WTC11 (cell line): ENCODE measurements around the gene TMEM63B. TPM values are rescaled to one million over a fixed set of nuclear protein-coding genes. Genes with fewer than 3 reads are reported as not detected.

Source experiments
- ATAC-seq: fragments of 200-7000 bp; cut with Tn5 transposase; 2 replicates; pipeline ENCODE4 v1.10.0; 2021; ENCODE audit warnings: mild to moderate bottlenecking, moderate library complexity
- CTCF ChIA-PET: fragments of 300-600 bp; sonication (Branson Sonifier 250); formaldehyde crosslinking; loops from one replicate; lab custom pipeline; 2021; ENCODE audit warnings: antibody characterized with exemption; lab: Charles Lee
- POLR2A ChIA-PET: fragments of 350-600 bp; sonication (Branson Sonifier 250); formaldehyde crosslinking; loops from one replicate; lab custom pipeline; 2021; ENCODE audit warnings: antibody characterized with exemption; lab: Charles Lee
- DNase-seq: peaks from one replicate; pipeline ENCODE4 v3.0.0; 2021; ENCODE audit warnings: low spot score
- H3K27ac Mint-ChIP-seq: 2 replicates; pipeline ENCODE4 v1.8.0; 2021; ENCODE audit warnings: mixed read lengths
- H3K27me3 Mint-ChIP-seq: 2 replicates; pipeline ENCODE4 v1.8.0; 2021; ENCODE audit warnings: low read depth, mild to moderate bottlenecking, moderate library complexity, mixed read lengths
- H3K36me3 Mint-ChIP-seq: 2 replicates; pipeline ENCODE4 v1.8.0; 2021; ENCODE audit warnings: mixed read lengths
- H3K4me1 Mint-ChIP-seq: 2 replicates; pipeline ENCODE4 v1.8.0; 2022; ENCODE audit warnings: mixed read lengths
- H3K4me3 Mint-ChIP-seq: 2 replicates; pipeline ENCODE4 v1.8.0; 2021; ENCODE audit warnings: mild to moderate bottlenecking, moderate library complexity, mixed read lengths
- H3K9me3 Mint-ChIP-seq: 2 replicates; pipeline ENCODE4 v1.8.0; 2021; ENCODE audit warnings: mixed read lengths
- ATF2 ChIP-seq: sonication (generic); formaldehyde crosslinking; IDR thresholded peaks from 2 replicates; pipeline ENCODE4 v1.8.1; 2022; ENCODE audit warnings: low read depth, missing genetic modification reagents, borderline replicate concordance
- EMX1 ChIP-seq: fragments of 250-450 bp; sonication (Bioruptor Pico); IDR thresholded peaks from 2 replicates; pipeline ENCODE4 v1.8.0; 2021; ENCODE audit warnings: mild to moderate bottlenecking
- ERG ChIP-seq: fragments of 250-450 bp; sonication (Bioruptor Pico); IDR thresholded peaks from 2 replicates; pipeline ENCODE4 v1.8.0; 2021; ENCODE audit warnings: mild to moderate bottlenecking
- ETV6 ChIP-seq: sonication (generic); formaldehyde crosslinking; IDR thresholded peaks from 2 replicates; pipeline ENCODE4 v1.8.1; 2022; ENCODE audit warnings: mild to moderate bottlenecking, missing genetic modification reagents
- FOXJ3 ChIP-seq: sonication (generic); formaldehyde crosslinking; IDR thresholded peaks from 2 replicates; pipeline ENCODE4 v1.9.0; 2021; ENCODE audit warnings: missing genetic modification reagents, mild to moderate bottlenecking, borderline replicate concordance
- GABPB1 ChIP-seq: sonication (generic); formaldehyde crosslinking; IDR thresholded peaks from 2 replicates; pipeline ENCODE4 v1.8.1; 2023; ENCODE audit warnings: mild to moderate bottlenecking, missing genetic modification reagents
- IRF2 ChIP-seq: sonication (generic); formaldehyde crosslinking; IDR thresholded peaks from 2 replicates; pipeline ENCODE4 v1.8.0; 2022; ENCODE audit warnings: low read depth, missing genetic modification reagents, borderline replicate concordance
- MXD4 ChIP-seq: fragments of 250-450 bp; sonication (Bioruptor Pico); IDR thresholded peaks from 2 replicates; pipeline ENCODE4 v1.8.0; 2021; ENCODE audit warnings: mild to moderate bottlenecking, moderate library complexity, borderline replicate concordance
- NR1H2 ChIP-seq: sonication (generic); formaldehyde crosslinking; IDR thresholded peaks from 2 replicates; pipeline ENCODE4 v1.9.0; 2021; ENCODE audit warnings: mild to moderate bottlenecking, moderate library complexity, missing genetic modification reagents
- NR2C2 ChIP-seq: sonication (generic); formaldehyde crosslinking; IDR thresholded peaks from 2 replicates; pipeline ENCODE4 v1.8.0; 2022; ENCODE audit warnings: mild to moderate bottlenecking, missing genetic modification reagents
- OVOL2 ChIP-seq: fragments of 250-450 bp; sonication (Bioruptor Pico); IDR thresholded peaks from 2 replicates; pipeline ENCODE4 v1.9.0; 2021; ENCODE audit warnings: mild to moderate bottlenecking, borderline replicate concordance
- PREB ChIP-seq: sonication (generic); formaldehyde crosslinking; IDR thresholded peaks from 2 replicates; pipeline ENCODE4 v1.8.1; 2022; ENCODE audit warnings: mild to moderate bottlenecking, missing genetic modification reagents, moderate library complexity, borderline replicate concordance
- RELA ChIP-seq: sonication (generic); formaldehyde crosslinking; IDR thresholded peaks from 2 replicates; pipeline ENCODE4 v1.8.1; 2022; ENCODE audit warnings: missing genetic modification reagents, mild to moderate bottlenecking, borderline replicate concordance
- RORB ChIP-seq: fragments of 250-450 bp; sonication (Bioruptor Pico); IDR thresholded peaks from 2 replicates; pipeline ENCODE4 v1.9.0; 2021; ENCODE audit warnings: mild to moderate bottlenecking
- TCF7 ChIP-seq: sonication (generic); formaldehyde crosslinking; IDR thresholded peaks from 2 replicates; pipeline ENCODE4 v1.8.0; 2022; ENCODE audit warnings: mild to moderate bottlenecking, low read depth, missing genetic modification reagents, moderate library complexity
- ZBTB21 ChIP-seq: sonication (generic); formaldehyde crosslinking; IDR thresholded peaks from 2 replicates; pipeline ENCODE4 v1.8.1; 2023; ENCODE audit warnings: mild to moderate bottlenecking, missing genetic modification reagents, borderline replicate concordance
- ZNF219 ChIP-seq: sonication (generic); formaldehyde crosslinking; IDR thresholded peaks from 2 replicates; pipeline ENCODE4 v1.8.0; 2023; ENCODE audit warnings: missing genetic modification reagents, mild to moderate bottlenecking, borderline replicate concordance
- ZNF416 ChIP-seq: fragments of 250-450 bp; sonication (Bioruptor Pico); IDR thresholded peaks from 2 replicates; pipeline ENCODE4 v1.9.0; 2021; ENCODE audit warnings: mild to moderate bottlenecking, inconsistent platforms
- ZNF423 ChIP-seq: fragments of 250-450 bp; sonication (Bioruptor Pico); IDR thresholded peaks from 2 replicates; pipeline ENCODE4 v2.1.2; 2022; ENCODE audit warnings: mild to moderate bottlenecking, moderate library complexity
- ZNF671 ChIP-seq: fragments of 250-450 bp; sonication (Bioruptor Pico); IDR thresholded peaks from 2 replicates; pipeline ENCODE4 v1.8.0; 2021; ENCODE audit warnings: mild to moderate bottlenecking
- total RNA-seq: library from RNA; stranded (reverse); gene quantifications from 3 replicates; pipeline ENCODE4 v1.2.3, GENCODE V29; 2021
- TF ChIP-seq, protein P1 (sequence below): sonication (generic); formaldehyde crosslinking; conservative IDR thresholded peaks from 2 replicates; pipeline ENCODE4 v1.8.1; 2023; ENCODE audit warnings: mild to moderate bottlenecking, low read depth, missing genetic modification reagents, moderate library complexity
- TF ChIP-seq, protein P2 (sequence below): fragments of 250-450 bp; sonication (Bioruptor Pico); conservative IDR thresholded peaks from 2 replicates; pipeline ENCODE4 v1.9.0; 2021; ENCODE audit warnings: mild to moderate bottlenecking
- TF ChIP-seq, protein P3 (sequence below): sonication (generic); formaldehyde crosslinking; IDR thresholded peaks from 2 replicates; pipeline ENCODE4 v1.8.1; 2023; ENCODE audit warnings: mild to moderate bottlenecking, missing genetic modification reagents, moderate library complexity
- TF ChIP-seq, protein P4 (sequence below): sonication (generic); formaldehyde crosslinking; IDR thresholded peaks from 2 replicates; pipeline ENCODE4 v1.8.1; 2022; ENCODE audit warnings: missing genetic modification reagents, borderline replicate concordance

TMEM63B gene
- total RNA-seq, 1 experiment from 2014 or later, result 72.8 TPM

DNA sequence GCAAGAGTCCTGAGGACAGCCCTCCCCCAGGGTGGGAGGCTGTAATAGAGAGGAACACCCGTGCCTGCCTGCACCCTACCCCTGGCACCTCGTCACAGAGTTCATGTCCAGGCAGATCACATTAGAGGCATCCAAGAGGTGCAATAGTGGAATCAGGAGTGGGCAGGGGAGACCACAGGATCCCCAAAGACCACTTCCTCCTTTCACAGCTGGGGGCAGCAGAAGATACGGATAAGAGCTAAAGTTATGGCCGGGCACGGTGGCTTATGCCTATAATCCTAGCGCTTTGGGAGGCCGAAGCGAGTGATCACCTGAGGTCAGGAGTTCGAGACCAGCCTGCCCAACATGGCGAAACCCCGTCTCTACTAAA lies 29.8 kb downstream of the TMEM63B start (continued):
- TF ChIP-seq FOXJ3 (no peak), MXD4 (no peak)
- TF ChIP-seq, protein P1, sequence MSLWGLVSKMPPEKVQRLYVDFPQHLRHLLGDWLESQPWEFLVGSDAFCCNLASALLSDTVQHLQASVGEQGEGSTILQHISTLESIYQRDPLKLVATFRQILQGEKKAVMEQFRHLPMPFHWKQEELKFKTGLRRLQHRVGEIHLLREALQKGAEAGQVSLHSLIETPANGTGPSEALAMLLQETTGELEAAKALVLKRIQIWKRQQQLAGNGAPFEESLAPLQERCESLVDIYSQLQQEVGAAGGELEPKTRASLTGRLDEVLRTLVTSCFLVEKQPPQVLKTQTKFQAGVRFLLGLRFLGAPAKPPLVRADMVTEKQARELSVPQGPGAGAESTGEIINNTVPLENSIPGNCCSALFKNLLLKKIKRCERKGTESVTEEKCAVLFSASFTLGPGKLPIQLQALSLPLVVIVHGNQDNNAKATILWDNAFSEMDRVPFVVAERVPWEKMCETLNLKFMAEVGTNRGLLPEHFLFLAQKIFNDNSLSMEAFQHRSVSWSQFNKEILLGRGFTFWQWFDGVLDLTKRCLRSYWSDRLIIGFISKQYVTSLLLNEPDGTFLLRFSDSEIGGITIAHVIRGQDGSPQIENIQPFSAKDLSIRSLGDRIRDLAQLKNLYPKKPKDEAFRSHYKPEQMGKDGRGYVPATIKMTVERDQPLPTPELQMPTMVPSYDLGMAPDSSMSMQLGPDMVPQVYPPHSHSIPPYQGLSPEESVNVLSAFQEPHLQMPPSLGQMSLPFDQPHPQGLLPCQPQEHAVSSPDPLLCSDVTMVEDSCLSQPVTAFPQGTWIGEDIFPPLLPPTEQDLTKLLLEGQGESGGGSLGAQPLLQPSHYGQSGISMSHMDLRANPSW, result no peak

GRCh38 chr6:44158770-44159228 lies 31.4 kb downstream of the TMEM63B start, which contains the start of gene CAPN11:
CAPN11 (plus strand) TSS chr6:44158820; CDS start chr6:44158849, 29 bp downstream.
- Mint-ChIP-seq H3K9me3 (no peaks in the 10 kb centered on the region), H3K27me3 (no peaks in the 10 kb centered on the region), H3K4me3 (no peak within 1 kb of the TSS), H3K36me3 (peaks cover 2% of the 10 kb centered on the region; the same call in 1 of the 2 replicates), H3K27ac (peak within 1 kb of the TSS; percentile 7; the same call in 1 of the 2 replicates), H3K4me1 (peaks cover 38% of the 10 kb centered on the region)
- ATAC-seq (no peak), DNase-seq (no peak)
- ChIA-PET POLR2A (no interaction called here), CTCF (interaction anchor here (1.8 to 2.4 kb wide), 2 partner anchors 14 to 76 kb away, joined by 7 to 16 read pairs; no protein-coding TSS in a partner anchor)
- no peak for TF ChIP-seq ZNF219 (CRISPR knock-in tag)
- TF ChIP-seq NR1H2 (CRISPR knock-in tag), result no peak
- TF ChIP-seq RORB (CRISPR knock-in tag), result no peak
- no peak for TF ChIP-seq TCF7 (CRISPR knock-in tag)

GRCh38 chr6:44161997-44162338 lies 34.6 kb downstream of the TMEM63B start:
- ChIA-PET POLR2A (no interaction called here), CTCF (interaction anchor here (1.1 to 4.6 kb wide), 3 partner anchors 11 to 151 kb away, joined by 3 to 22 read pairs (median 4); partner anchors contain the start of genes AARS2 and SLC35B2)
- Mint-ChIP-seq H3K4me3 (no peak overlapping the region), H3K27ac (no peak overlapping the region), H3K36me3 (no peaks in the 10 kb centered on the region), H3K27me3 (no peaks in the 10 kb centered on the region), H3K9me3 (no peaks in the 10 kb centered on the region), H3K4me1 (peaks cover 45% of the 10 kb centered on the region)
- ATAC-seq (no peak), DNase-seq (no peak)
- no peak for TF ChIP-seq NR2C2 (CRISPR knock-in tag)
- TF ChIP-seq OVOL2 (CRISPR knock-in tag), result no peak
- TF ChIP-seq ZNF416, result no peak
- TF ChIP-seq, protein P2, sequence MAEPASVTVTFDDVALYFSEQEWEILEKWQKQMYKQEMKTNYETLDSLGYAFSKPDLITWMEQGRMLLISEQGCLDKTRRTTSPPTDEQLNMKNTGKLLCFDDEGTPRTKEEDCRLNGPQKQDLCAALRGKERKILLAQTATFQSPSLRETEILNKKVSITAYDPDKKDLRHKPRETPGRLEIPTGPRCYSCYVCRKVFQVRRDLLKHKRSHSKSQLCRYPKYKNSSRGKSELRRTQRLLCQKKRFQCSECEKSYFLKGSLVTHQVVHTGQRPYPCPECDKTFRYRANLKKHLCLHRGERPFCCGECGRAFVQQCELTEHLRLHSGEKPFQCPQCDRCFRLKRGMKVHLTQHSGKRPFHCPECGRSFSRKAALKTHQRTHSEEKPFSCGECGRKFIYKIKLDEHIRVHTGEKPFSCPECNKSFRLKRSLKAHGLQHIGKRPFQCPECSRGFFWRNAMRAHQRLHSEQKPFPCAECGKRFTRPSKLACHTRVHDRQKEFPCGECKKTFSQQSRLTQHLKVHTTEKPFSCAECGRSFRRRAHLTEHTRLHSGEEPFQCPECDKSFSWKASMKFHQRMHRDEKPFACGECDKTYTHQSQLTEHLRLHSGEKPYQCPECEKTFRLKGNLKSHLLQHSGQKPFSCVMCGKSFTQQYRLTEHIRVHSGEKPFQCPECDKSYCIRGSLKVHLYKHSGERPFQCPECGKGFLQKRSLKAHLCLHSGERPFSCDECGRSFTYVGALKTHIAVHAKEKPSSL (CRISPR knock-in tag), result no peak
- TF ChIP-seq ZBTB21 (CRISPR knock-in tag), result no peak
- TF ChIP-seq EMX1 (CRISPR knock-in tag), result no peak
- TF ChIP-seq ZNF671 (CRISPR knock-in tag), result no peak
- no peak for TF ChIP-seq RELA (CRISPR knock-in tag)
- TF ChIP-seq MXD4, result no peak
- TF ChIP-seq, protein P3, sequence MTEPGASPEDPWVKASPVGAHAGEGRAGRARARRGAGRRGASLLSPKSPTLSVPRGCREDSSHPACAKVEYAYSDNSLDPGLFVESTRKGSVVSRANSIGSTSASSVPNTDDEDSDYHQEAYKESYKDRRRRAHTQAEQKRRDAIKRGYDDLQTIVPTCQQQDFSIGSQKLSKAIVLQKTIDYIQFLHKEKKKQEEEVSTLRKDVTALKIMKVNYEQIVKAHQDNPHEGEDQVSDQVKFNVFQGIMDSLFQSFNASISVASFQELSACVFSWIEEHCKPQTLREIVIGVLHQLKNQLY (CRISPR knock-in tag), result no peak
- no peak for TF ChIP-seq PREB
- TF ChIP-seq, protein P4, sequence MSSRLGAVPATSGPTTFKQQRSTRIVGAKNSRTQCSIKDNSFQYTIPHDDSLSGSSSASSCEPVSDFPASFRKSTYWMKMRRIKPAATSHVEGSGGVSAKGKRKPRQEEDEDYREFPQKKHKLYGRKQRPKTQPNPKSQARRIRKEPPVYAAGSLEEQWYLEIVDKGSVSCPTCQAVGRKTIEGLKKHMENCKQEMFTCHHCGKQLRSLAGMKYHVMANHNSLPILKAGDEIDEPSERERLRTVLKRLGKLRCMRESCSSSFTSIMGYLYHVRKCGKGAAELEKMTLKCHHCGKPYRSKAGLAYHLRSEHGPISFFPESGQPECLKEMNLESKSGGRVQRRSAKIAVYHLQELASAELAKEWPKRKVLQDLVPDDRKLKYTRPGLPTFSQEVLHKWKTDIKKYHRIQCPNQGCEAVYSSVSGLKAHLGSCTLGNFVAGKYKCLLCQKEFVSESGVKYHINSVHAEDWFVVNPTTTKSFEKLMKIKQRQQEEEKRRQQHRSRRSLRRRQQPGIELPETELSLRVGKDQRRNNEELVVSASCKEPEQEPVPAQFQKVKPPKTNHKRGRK (CRISPR knock-in tag), result no peak
- no peak for TF ChIP-seq IRF2 (CRISPR knock-in tag)
- TF ChIP-seq ATF2, result no peak
- TF ChIP-seq ZNF423 (CRISPR knock-in tag), result no peak
- no peak for TF ChIP-seq ERG (CRISPR knock-in tag)
- TF ChIP-seq GABPB1, result no peak
- no peak for TF ChIP-seq ETV6
